Glutamatergic neuron (in vitro differentiated cells): ENCODE data around the gene RNF225. TPM values are rescaled to one million over a fixed set of nuclear protein-coding genes. Genes with fewer than 3 reads are reported as not detected.

Experiments
- DNase-seq: peaks from one replicate; pipeline ENCODE4 v3.0.0; 2022
- H3K27ac Mint-ChIP-seq: one replicate; pipeline ENCODE4 v1.8.0; 2020; ENCODE audit warnings: mild to moderate bottlenecking, mixed read lengths, inconsistent platforms; ENCODE audit not compliant: unreplicated experiment
- H3K27me3 Mint-ChIP-seq: one replicate; pipeline ENCODE4 v1.8.0; 2020; ENCODE audit warnings: mild to moderate bottlenecking, moderate library complexity, mixed read lengths, inconsistent platforms; ENCODE audit not compliant: unreplicated experiment
- H3K36me3 Mint-ChIP-seq: one replicate; pipeline ENCODE4 v1.8.0; 2020; ENCODE audit warnings: mild to moderate bottlenecking, mixed read lengths, inconsistent platforms; ENCODE audit not compliant: unreplicated experiment
- H3K4me1 Mint-ChIP-seq: one replicate; pipeline ENCODE4 v1.8.0; 2020; ENCODE audit warnings: mild to moderate bottlenecking, low read depth, mixed read lengths, inconsistent platforms; ENCODE audit not compliant: unreplicated experiment
- H3K4me3 Mint-ChIP-seq: one replicate; pipeline ENCODE4 v1.8.0; 2020; ENCODE audit warnings: mild to moderate bottlenecking, mixed read lengths, inconsistent platforms; ENCODE audit not compliant: unreplicated experiment
- H3K9me3 Mint-ChIP-seq: one replicate; pipeline ENCODE4 v1.8.0; 2020; ENCODE audit warnings: mild to moderate bottlenecking, moderate library complexity, mixed read lengths, inconsistent platforms; ENCODE audit not compliant: unreplicated experiment
- CTCF ChIP-seq: fragments of 200-600 bp; sonication (generic); IDR thresholded peaks from one replicate; pipeline ENCODE4 v1.5.0; 2021; ENCODE audit not compliant: partially characterized antibody, unreplicated experiment
- total RNA-seq: library from RNA; stranded (reverse); fragmentation: NEBNext Ultra II Directional; extraction: Animal tissue kit (Norgen Biotek cat#: 25700); gene quantifications from one replicate; pipeline ENCODE4 v1.2.1, GENCODE V29; 2021; ENCODE audit not compliant: unreplicated experiment

The RNF225 gene
- total RNA-seq, 1 donor from 2014 or later: 0.44 TPM

DNA sequence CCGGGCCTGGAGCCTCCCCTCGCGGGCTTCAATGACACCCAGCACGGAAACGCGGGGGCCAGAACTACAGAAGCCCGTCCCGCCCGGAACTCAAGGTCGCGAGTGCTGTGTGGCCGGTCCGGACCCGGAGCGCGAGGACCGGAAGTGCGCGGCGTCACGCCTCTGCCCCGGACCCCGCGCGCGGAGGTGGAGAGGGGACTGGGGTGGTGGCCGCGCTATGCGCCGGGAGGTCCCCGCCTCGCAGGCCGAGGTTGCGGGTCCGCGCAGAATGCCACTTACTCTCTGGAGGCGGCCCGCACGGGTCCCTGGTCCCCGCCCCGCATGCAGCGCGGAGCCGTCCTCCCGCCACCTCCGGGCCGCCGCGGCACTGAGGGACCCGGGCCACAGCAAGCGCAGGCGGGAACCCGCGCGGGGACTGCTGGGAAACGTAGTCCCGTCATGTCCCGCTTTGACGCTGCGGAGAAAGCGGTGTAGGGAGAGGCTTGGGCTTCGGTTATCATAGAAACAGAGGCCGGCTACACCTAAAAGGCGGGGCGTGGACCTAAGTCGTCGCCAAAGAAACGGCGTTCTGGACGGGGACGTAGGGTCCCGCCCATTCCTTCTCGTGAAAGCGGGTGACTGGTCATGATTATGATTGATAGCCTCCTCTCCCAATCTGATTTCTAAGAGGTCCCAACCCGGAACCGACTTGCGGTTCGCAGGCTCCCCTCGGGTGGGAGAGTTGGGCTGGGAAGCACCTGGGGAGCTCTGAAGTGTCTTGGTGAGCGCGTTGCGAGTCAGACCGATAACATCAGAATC, 14.6 kb upstream of the RNF225 start, which contains the start of gene ZNF837:
Gene ZNF837, minus strand, starts transcription at position 369 of the 798 bp plus-strand sequence. CDS start 11,698 bp downstream, outside the sequence.
- peaks cover 6% of the 10 kb centered on the region for H3K9me3 Mint-ChIP-seq
- peaks cover 8% of the 10 kb centered on the region for H3K27me3 Mint-ChIP-seq
- H3K4me3 Mint-ChIP-seq: peak within 1 kb of the TSS; percentile 97
- no peaks in the 10 kb centered on the region for H3K36me3 Mint-ChIP-seq
- peaks cover 7% of the 10 kb centered on the region for H3K4me1 Mint-ChIP-seq
- peak; percentile 94 for DNase-seq
- TF ChIP-seq CTCF: no peak
- peak within 1 kb of the TSS; percentile 95 for H3K27ac Mint-ChIP-seq

DNA sequence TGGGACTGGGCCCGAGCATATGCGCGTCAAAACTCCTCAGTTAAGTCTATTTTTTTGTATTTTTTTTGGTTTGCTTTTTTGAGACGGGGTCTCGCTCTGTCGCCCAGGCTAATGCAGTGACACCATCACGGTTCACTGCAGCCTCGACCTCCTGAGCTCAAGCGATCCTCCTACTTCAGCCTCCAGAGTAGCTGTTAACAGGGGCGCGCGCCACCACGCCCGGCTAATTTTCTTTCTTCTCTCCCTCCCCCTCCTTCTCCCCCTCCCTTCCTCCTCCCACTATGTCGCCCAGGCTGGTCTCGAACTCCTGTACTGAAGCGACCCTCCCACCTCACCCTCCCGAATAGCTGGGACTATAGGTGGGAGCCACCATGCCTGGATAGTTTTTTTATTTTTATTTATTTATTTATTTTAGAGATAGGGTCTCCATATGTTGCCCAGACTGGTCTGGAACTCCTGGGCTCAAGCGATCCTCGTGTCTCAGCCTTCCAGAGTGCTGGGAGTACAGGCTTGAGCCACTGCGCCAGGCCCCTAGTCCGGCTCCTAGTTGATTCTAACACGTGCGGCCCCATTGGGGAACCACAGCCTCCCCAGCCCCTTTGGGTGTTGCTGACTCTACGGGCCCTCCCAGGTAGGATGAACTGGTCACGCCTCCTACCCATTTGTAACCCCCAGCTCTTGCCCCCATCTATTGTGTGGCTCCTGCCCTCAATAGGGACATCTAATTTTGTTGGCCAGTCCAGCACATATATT, 13.8 kb upstream of the RNF225 start:
- peaks cover 6% of the 10 kb centered on the region for H3K9me3 Mint-ChIP-seq
- no peaks in the 10 kb centered on the region for H3K36me3 Mint-ChIP-seq
- peaks cover 7% of the 10 kb centered on the region for H3K4me1 Mint-ChIP-seq

DNA sequence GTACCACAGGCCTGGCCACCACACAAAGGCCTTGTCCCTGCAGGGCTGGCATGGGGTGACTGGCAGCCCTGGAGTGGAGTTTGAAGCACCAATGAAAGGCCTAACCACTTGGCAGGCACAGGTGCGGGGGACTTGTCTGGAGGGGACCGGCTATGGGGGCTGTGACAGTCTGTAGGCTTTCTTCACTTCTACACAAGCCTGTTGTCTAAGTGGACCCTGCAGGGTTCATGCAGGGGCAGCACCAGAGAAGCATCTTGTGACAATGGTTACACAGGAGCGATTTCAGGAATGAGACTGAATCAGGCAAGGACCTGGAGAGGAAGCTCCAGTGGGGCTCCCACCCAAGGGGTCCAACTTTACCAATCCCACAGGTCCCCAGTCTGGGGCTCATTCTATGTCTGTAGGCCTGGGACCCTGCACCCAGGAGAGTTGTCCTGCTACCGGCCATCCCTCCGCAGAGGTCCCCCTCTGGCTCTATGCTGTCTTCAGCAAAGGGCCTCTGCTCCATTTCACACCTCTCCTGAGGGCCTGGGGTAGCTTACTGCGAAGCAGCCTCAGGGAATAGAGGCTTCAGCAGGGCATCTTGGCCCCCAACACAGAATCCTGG, 12.4 kb upstream of the RNF225 start:
- Mint-ChIP-seq H3K9me3 (peaks cover 12% of the 10 kb centered on the region), H3K27ac (no peak overlapping the region), H3K4me1 (peaks cover 11% of the 10 kb centered on the region), H3K27me3 (peaks cover 13% of the 10 kb centered on the region), H3K36me3 (no peaks in the 10 kb centered on the region), H3K4me3 (peak overlapping the region; percentile 52)
- no peak for TF ChIP-seq CTCF
- no peak for DNase-seq

More for the DNA sequence above, 13.8 kb upstream of the RNF225 start:
- TF ChIP-seq CTCF: no peak
- peak overlapping the region; percentile 70 for H3K27ac Mint-ChIP-seq
- DNase-seq: no peak
- peaks cover 8% of the 10 kb centered on the region for H3K27me3 Mint-ChIP-seq
- H3K4me3 Mint-ChIP-seq: peak overlapping the region; percentile 86

DNA sequence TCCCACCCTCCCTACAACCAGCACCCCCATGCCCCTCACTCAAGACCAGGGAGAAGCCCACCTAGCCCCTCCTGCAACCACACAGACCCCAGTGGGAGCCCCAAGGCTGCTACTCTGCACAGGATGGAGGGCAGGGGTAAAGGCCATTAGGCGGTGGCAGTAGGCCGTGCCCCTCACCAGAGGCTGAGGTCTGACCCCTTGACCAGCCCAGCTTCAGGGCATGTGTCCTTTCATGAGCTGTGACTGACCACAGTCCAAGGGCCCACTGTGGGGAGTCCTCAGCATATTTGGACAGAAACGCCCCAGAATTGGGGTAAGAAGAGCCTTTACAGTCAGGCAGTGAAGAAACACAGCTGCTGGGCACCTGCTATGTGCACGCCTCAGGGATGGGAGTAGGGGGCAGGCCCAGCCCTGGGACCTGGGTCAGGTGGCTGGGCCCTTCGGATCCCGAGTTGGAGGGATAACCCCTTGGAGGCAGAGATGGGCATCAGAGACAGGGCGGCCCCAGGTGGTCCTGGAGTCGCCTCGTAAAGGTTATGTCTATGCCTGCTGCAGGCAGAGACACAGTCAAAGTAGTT, 10.1 kb upstream of the RNF225 start:
- Mint-ChIP-seq H3K9me3 (peaks cover 6% of the 10 kb centered on the region), H3K36me3 (no peaks in the 10 kb centered on the region), H3K4me1 (peaks cover 9% of the 10 kb centered on the region), H3K27me3 (peaks cover 4% of the 10 kb centered on the region), H3K27ac (peak overlapping the region; percentile 97), H3K4me3 (peak overlapping the region; percentile 97)
- TF ChIP-seq CTCF: no peak
- DNase-seq: no peak
